ENCODE measurements around the gene HMX1.

HMX1 gene

DNA sequence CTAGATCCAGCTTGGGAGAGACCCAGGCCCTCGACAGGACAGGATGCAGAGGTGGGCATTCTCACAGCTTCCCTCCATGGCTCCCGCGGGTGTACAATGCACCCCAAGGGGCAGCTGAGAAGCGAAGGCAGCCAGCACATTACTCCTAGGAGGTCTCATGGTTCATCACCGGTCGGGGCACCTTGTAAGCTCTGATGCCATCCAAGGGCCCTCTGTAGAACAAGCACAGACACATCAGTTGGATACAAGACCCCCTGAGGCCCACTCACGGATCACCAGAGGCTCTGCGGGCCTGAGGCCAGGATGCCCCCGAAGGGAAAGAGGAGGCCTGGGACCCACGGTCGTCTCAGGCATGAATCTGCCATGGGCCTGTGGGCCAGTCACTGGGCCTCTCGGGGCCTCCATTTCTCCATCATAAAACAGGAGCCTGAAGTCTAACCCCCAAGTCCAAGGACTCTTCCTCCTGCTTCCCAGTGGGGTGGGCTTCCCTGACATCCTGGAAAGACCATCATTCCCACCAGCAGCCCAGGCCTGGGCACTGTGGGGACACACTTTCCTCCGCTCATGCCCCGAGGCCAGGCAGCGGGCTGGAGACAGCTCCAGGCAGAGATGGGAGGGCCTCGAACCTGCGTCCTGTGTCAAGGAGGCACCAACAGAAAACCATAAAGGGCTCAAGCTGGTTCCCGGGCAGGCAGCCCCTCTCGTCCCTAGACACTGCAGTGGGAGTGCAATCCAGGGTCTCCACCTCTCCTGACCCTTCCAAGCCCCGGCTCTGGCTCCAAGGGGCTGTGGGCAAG, 20.1 kb downstream of the HMX1 start:
- no peak for DNase-seq (ENCODE audit: extremely low read depth, low read depth)

DNA sequence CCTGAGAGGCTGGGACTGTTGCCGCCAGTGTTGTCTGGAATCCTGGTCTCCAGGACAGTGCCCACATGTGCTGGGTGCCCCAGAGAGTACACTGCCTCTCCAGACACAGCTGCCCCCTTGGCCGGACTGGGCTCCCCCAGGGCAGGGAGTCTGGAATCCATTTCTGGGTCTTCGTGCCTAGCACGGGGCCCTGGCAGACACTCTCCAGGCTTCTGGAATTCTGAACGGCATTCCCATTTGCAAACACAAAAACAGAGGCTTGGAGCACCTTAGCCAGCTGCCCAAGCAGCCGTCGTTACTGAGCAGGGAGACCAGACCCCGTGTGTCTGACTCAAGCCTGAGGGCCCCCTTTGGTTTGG, 20.8 kb downstream of the HMX1 start:
- H3K4me3 ChIP-seq (replicated peaks; ENCODE audit: low read depth, low read length): no peak overlapping the region
- DNase-seq (ENCODE audit: extremely low read depth, low read depth): no peak
- TF ChIP-seq, protein P1, sequence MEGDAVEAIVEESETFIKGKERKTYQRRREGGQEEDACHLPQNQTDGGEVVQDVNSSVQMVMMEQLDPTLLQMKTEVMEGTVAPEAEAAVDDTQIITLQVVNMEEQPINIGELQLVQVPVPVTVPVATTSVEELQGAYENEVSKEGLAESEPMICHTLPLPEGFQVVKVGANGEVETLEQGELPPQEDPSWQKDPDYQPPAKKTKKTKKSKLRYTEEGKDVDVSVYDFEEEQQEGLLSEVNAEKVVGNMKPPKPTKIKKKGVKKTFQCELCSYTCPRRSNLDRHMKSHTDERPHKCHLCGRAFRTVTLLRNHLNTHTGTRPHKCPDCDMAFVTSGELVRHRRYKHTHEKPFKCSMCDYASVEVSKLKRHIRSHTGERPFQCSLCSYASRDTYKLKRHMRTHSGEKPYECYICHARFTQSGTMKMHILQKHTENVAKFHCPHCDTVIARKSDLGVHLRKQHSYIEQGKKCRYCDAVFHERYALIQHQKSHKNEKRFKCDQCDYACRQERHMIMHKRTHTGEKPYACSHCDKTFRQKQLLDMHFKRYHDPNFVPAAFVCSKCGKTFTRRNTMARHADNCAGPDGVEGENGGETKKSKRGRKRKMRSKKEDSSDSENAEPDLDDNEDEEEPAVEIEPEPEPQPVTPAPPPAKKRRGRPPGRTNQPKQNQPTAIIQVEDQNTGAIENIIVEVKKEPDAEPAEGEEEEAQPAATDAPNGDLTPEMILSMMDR (IDR thresholded peaks at IDR 0.05; ENCODE audit: low read depth, low read length, missing control alignments): no peak

More for the DNA sequence above, 20.1 kb downstream of the HMX1 start:
- no peak overlapping the region for H3K4me3 ChIP-seq (replicated peaks; ENCODE audit: low read depth, low read length)
- TF ChIP-seq, protein P1 (IDR thresholded peaks at IDR 0.05; ENCODE audit: low read depth, low read length, missing control alignments): no peak

DNA sequence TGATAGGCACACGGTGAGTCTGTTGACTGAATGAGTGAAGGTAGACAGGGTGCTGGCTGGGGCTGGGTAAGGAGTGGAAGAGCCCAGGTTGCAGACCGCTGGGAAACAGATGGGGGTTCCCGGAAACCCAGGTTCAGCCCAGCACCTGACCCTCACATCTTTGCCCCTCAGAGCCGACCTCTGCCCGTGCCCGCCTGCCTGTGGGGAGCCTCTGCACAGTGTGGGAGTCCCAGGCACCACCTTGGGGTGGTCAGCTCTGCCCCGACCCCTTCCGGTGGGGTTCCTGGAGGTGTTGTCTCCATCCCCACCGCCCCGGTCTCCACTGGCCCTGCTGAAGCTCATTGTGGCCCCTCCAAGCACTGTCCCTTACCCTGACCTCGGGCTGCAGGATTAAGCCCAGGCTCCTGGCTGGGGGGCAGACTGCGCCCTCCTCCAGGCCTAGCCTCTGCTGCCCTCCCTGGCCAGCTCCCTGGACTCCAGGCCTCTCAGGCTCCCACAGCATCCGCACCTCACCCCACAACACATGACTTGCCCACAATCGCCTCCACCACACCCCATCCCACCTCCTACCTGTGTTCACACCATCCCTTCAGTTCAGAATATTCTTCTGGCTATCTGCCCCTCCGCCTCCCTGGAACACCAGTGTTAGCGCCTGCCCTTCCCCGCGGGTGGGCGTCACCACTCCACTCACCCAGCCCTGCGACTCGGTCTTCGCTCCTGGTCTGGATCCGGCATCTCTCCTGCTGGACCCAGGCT, 21.4 kb downstream of the HMX1 start:
- TF ChIP-seq, protein P1 (IDR thresholded peaks at IDR 0.05; ENCODE audit: low read depth, low read length, missing control alignments): no peak
- no peak overlapping the region for H3K4me3 ChIP-seq (replicated peaks; ENCODE audit: low read depth, low read length)
- DNase-seq (ENCODE audit: extremely low read depth, low read depth): no peak

DNA sequence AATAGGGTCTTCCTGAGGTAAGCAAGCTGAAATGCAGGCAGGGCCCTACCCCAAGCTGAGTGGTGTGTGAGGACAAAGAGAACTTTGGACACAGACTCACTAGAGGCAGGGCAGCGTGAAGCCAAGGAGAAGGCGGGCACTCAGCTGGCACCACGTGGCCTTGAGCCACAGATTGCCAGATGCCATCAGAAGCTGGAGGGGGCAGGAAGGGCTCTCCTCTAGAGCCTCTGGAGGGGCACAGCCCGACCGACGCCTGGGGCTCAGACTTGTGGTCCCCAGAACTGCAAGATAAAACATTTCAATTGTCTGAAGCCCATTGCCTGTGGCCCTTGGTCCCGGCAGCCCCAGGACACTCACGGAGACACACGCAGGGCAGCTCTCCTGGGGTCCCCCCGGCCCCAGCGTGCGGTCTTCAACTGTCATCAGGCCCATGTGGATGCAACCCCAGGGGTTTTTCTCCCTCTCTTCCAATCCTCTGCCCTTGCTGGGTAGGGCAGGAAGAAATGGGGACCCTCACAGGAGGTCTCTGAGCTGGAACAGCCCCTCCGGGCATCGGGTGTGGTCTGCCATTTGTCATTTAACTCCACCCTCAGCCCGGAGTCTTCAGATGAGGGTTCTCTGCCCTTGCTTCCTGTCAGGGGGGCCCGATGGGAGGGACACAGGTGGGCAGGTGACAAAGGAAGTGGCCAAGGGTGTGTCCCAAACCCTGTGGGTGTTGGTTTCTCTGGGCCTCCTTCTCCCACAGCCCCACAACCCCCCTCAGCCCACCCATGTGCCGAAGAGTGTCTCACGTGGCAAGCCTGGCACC, 22.2 kb downstream of the HMX1 start:
- no peak for DNase-seq (ENCODE audit: extremely low read depth, low read depth)
- no peak overlapping the region for H3K4me3 ChIP-seq (replicated peaks; ENCODE audit: low read depth, low read length)
- TF ChIP-seq, protein P1 (IDR thresholded peaks at IDR 0.05; ENCODE audit: low read depth, low read length, missing control alignments): no peak

DNA sequence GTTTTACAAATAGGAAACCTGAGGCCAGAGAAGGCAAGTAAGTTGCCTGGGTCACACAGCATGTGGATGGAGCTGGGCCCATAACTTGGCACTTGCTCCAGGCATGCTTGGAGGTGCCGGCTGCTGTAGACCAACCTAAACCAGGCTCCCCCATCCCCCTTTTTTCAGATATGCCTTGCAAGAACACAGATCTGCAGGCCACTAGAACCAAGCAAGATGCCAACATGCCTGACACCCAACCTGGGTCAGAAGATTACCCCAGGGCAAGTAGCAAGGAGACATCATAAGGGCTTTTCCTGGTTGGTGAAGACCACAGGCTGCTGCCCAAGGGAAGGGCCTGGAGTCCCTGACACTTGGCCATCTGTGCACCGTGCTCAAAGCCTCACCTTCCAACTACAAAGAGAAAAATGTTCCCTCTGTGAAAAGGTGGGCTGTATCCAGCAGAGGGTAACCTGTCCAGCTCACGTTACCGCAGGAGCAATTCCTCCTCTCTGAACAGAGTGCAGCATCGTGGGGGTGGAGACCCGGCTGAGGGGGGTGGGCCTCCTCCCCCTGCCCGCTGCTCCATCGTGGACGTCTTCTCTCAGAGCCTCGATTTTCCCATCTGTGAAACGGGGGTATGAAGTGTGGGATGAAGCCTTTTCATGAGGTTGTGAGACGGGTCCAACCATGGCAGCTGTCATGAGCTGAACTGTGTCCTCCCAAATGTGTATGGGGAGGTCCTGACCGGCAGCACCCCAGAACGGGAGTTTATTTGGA, 23.0 kb downstream of the HMX1 start:
- TF ChIP-seq, protein P1 (IDR thresholded peaks at IDR 0.05; ENCODE audit: low read depth, low read length, missing control alignments): no peak
- no peak for DNase-seq (ENCODE audit: extremely low read depth, low read depth)
- H3K4me3 ChIP-seq (replicated peaks; ENCODE audit: low read depth, low read length): no peak overlapping the region

DNA sequence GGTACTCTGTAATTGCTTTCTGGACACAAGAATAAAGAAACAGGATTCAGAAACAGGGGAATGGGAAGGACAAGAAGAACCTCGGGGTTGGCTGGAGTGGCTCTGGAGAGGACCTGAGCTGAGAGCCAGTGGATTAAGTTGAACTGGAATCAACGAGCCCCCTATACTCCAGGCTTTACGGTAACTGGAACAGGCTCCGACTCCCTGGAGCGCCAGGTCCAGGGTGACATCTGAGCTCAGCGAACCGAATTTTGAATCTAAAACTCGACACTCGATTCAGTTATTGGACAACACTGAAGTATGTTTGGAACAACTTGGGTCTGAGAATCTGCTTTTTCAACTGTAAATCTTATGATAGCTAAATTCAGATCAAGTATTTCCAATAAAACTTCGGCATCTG, 23.9 kb downstream of the HMX1 start:
- TF ChIP-seq, protein P1 (IDR thresholded peaks at IDR 0.05; ENCODE audit: low read depth, low read length, missing control alignments): no peak
- no peak overlapping the region for H3K4me3 ChIP-seq (replicated peaks; ENCODE audit: low read depth, low read length)
- DNase-seq (ENCODE audit: extremely low read depth, low read depth): no peak
